B cell (primary cell): ENCODE measurements around the gene HAGH.

ENCODE experiments used
- CTCF ChIP-seq: fragments of 200-600 bp; IDR thresholded peaks from one replicate; pipeline ENCODE4 v1.8.0; 2022; ENCODE audit warnings: antibody characterized with exemption, mild to moderate bottlenecking
- EZH2 ChIP-seq: IDR thresholded peaks from 2 replicates; pipeline ENCODE4 v1.6.1; 2012; ENCODE audit warnings: borderline replicate concordance, low read depth, mild to moderate bottlenecking, moderate library complexity, low read length; ENCODE audit not compliant: insufficient read depth, poor library complexity, severe bottlenecking

DNA sequence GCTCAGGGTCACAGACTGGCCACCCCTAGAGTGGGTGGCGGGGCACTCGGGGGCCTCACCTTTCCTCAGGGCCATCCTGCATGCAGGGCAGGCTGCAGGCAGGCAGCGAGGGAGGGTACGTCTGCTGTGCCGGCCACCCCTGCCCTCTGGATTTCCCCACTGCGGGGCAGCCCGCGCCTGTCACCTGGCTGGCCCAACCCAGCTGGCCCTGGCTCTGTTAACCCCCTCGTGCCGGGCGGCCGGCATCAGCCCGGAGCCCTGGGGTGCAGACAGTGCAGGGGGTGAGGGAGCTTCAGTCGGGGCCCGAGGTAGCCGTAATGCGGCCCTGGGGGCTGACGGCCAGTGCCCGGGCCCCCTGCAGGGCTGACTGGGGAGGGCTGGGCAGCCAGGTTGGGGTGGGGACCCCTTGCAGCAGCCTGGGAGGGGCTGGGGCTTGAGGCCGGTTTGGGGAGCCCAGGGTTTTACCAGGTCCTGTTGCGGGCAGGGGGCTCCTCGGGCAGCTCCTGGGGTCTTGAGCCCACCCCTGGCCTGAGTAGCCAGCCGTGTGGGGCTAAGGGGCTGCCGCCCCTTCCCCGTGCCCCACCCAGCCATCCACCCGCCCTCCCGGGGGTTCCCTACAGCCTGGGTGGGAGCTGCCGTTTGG is 32.9 kb downstream of the HAGH start, which contains the start of gene IGFALS:
- TF ChIP-seq CTCF (no peak), EZH2 (no peak)
